Myocyte (in vitro differentiated cells): ENCODE results near the gene RGSL1. TPM values are rescaled to one million over a fixed set of nuclear protein-coding genes. Genes with fewer than 3 reads are reported as not detected.
"Not testable (repeated sequence)": the region's sequence is repeated elsewhere in the genome, so short reads cannot be mapped to it uniquely, and the experiment has no call there.

ENCODE experiments used
- DNase-seq: peaks from one replicate; pipeline ENCODE4 v3.0.0-alpha.2; 2012; ENCODE audit warnings: low read depth
- total RNA-seq: library from RNA; depleted of rRNA; stranded (reverse); fragments of >200 nt; gene quantifications from 2 replicates; pipeline ENCODE4 v1.2.3, GENCODE V29; 2014

RGSL1 gene
- total RNA-seq, 1 donor from 2014 or later, result not detected

DNA sequence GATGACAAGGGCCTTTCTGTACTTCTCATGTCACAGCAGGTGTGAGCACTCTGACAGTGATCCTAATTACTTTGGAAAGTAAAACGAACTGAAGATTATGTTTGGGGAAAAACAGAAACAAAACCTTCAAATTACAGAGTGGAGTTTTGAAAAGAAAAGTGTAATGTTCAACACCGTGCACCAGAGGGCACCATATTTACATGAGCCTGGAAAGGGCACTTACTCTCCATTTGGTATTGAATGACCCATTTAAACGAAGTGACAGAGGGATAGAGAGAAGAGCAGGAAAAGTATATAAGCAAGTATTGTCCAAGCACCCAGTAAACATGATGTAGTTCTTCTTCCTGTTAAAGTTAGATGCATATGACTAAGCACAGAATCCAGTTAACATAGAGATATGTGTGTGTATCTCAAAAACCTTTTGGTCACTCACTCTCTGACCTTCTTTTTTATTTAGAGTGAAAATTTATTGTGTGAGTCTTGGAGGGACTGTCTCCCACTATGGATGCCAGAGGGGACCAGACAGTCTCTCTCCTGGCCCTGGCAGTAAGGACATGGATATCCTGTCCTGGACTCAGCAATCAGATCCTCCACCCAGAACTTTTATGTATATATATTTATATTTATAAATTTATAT, 3.8 kb upstream of the RGSL1 start:
- peak; percentile 76 for DNase-seq

DNA sequence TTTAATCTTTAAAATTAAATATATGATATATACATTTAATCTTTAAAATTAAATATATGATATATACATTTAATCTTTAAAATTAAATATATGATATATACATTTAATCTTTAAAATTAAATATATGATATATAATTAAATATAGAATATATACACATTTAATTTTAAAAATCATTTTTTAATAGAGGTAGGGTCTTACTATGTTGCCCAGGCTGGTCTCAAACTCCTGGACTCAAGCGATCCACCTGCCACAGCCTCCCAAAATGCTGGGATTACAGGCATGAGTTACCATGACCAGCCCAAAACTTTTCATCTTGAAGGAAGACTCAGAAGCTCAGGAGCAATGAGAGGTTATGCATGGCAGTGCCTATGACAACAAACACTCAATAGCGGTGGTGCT, 2.8 kb upstream of the RGSL1 start:
- not testable (repeated sequence) for DNase-seq

DNA sequence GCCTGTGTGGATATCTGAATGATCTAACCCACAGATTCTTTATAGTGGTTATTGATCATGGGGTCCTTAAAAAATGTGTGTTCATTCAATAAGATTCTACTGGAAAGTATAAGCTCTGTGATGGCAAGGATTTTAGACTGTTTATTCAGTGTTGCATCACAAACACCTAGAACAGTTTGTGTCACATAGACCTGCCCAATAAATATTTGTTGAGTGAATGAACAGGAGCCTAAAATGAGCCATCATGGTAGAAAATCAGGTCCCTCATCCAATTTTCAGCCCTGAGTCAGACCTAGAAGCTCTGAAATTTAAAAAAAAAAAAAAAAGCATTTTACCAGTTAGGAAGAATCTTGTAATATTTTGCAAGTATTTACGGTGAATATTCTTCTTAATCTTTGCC, 2.3 kb upstream of the RGSL1 start:
- DNase-seq, result no peak

DNA sequence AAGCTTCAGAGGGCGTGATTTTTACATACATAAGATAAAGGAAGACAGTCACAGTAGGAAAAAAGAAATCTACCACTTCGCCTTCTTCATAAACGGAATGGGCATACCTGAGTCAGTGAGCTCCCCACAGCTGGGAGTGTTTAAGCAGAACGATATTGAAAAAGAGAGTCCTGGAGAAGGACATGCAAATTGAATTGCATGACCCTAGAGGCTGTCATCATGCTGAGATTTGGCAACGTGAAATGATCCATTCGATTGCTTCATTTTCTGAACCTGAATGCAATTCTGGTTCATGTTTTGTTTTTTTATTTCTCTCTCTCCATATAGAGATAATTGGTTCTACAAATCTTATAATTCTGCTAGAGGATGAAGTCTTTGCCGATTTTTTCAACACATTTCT, 3.7 kb downstream of the RGSL1 start:
- no peak for DNase-seq

DNA sequence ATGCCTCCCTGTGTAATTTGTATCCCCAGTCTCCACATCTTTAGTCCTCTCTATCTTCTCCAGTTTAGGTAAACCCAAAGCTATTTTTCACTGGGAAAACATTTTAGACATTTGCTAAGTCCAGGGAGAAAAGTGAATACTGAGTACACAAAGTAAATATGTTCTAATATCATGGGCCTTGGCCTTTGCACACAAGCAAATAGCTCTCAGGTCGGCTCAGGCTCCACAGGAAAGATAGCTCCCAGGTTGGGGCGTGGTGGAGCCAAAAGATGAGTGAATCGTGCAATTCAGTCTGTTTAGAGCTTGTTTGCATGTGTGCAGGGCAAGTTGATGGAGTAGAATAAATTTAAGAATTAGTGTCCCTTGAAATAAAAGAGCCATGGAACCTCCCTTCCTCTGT, 7.9 kb downstream of the RGSL1 start:
- DNase-seq, result no peak

DNA sequence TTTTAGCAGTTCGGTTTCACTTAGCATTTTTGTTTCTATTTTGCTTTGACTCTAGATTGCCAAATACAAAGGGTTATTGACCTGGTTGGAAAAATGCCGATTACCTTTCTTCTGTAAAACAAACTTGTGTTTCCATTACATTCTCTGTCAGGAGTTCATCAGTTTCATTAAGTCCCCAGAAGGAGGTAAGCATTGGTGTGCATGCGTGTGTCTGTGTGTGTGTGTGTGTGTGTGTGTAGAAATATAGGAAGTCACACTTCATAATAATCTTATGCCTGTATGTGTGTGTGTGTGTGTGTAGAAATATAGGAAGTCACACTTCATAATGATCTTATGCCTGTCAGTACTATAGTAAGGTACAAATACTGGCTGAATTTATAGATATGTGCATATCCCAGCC, 10.0 kb downstream of the RGSL1 start:
- DNase-seq, result no peak

DNA sequence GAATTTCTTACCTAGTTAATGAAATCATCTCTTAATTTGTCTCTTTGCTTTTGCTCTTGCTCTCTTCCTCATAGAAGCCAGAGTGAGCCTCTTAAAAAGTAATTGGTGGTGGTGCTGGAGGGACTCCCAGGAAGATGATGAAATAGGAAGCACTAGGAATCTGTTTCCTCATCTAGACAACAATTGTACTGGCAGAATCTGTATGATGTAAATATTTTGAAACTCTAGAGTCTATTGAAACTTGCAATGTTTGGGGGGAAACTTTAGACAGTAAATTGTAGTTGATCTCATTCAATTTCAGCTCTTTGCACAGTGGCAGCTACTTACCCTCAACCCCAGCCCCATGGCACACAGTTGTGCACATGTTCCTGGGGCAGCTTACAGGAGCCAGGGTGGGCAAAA, 10.6 kb downstream of the RGSL1 start:
- no peak for DNase-seq

DNA sequence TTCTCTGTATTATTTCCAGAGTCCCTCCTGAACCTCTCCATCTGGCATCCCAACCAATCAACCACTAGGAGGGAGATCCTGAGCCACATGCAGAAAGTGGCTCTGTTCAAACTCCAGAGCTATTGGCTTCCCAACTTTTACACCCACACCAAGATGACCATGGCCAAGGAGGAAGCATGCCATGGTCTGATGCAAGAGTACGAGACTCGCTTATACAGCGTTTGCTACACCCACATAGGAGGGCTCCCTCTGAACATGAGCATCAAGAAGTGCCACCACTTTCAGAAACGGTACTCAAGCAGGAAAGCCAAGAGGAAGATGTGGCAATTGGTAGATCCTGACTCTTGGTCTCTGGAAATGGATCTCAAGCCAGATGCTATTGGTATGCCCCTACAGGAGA, 23.6 kb downstream of the RGSL1 start:
- no peak for DNase-seq

DNA sequence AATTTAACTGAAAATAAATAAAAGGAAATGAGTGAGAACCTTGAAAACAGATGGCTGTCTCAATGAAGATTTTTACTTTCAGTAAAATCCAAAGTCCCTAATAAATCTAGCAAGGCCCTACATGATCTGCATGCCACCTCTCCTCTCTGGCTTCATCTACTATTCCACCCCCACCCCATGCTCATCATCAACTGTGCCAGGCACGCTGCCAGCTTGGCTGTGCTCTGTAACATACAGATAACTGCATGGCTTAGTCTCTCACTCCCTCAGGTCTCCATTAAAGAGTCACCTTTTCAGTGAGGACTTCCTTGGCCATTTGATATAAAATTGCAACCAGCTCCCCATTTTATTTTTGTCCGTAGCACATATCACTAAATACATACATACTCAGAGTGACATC, 26.7 kb downstream of the RGSL1 start:
- no peak for DNase-seq

DNA sequence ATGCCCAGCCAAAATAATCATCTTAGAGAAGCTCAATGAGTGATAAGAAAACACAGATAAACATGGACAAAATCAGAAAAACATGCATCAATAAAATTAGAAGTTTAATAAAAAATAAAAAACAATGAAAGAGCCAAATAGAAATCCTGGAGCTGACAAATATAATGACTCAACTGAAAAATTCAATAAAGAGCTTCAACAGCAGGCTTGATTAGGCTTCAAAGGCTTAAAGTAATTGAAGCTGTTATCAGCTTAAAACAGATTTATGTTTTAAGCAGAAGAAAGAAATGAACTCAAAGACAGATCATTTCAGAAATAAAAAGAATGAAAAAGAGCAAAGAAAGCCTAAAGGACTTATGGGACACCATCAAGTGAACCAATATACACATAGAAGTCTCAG, 28.3 kb downstream of the RGSL1 start:
- DNase-seq, result no peak

DNA sequence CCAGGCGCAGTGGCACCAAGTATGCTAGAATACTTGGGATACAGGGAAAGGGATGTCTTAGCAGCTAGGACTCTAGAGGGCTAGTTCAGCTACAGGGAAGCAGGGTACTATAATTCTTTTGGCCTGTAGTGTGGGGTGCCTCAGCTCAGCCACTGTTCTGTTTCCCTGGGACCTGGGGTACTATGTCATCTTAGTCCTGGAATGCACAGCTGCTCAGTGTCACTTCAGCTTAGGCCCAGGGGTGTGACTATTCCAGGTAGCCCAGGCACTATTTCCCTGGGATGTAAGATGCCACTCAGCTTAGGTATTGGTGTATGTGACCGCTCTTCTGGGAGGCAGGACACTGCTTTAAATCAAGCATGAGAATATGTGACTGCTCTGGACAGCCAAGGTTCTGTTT, 34.1 kb downstream of the RGSL1 start:
- DNase-seq, result peak; percentile 1

DNA sequence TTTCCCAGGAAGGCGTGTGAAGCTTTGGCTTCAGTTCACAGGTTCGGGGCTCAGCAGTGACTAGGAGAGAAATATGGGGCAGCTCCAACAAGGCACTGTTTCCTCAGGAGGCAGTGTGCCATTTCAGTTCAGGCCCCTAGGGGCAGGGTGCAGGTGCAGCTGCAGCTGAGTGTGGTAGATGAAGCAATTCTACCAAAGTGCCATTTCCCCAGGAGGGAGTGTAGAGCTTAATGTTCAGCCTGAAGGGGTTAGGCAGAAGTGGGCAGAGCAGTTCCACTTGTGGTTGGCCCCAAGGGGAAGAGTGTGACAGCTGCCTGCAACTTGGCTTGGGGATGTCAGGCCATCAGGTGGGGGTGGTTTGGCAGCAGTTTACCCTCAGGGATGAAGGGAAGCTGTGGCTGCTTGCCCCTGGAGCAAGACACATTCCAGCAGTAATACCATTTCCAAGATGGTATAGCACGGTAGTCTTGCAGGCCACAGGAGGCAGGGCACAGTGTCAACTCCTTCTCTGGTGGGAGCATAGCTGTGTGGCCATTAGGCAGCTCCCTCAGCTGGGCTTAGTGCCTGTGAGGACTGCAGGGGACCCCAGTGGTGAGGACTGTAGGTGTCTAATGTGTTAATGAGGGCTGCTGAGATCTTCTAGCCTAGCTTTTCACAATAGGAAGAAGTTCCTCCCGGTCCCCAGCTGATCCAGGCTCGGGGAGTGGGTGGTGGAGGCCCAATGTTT, 34.7 kb downstream of the RGSL1 start:
- peak; percentile 87 for DNase-seq

DNA sequence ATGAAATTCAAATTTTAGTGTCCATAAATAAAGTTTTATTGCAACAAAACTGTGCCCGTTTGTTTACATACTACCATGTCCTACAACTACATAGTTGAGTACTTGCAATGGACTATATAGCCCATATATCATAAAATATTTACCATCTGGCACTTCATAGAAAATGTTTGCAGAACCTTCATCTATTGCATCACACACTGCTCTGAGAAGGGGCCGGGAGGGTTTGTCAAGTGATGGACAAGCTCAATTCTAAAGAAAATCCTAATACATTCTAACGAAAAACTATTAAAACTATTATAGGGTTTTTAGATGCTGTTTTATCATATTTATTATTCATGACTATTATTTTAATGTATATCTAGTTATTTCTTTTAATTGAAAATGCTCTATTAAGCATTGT, 35.9 kb downstream of the RGSL1 start:
- DNase-seq, result no peak

DNA sequence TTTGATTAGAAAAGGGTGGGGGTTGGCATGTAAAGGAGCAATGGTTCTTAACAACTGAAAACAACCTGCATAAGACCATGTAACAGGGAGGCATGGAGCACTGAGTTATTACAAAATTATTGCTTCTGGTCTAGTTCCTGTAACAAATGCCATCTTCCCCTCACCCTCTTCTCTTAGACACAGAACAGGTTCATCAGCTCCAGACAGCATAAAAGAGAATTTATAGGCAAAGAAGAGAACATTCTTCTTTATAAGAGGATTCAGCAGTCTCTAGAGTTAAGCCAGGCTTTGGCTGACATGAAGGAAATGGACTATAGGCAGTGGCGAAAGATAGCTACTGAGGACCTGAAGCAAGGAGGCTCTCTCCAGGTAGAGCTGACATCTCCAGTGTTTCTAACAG, 38.9 kb downstream of the RGSL1 start:
- no peak for DNase-seq

DNA sequence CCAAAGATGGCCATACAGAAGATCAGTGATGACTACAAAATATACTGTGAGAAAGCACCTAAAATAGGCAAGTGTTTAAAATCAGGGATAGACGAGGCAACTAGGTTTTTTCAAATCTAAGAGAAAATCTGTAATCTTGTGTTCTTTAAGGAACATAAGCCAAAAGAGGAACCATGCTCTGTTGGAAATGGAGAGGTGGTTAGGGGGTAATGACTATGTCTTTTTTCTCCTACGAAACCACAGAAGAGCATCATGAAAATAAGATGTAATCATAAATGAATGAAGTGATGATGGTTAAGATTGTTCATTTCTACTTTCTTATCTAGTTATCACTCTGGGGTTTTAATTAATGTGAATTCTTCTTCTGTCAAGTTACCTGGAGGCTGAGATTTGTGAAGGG, 43.1 kb downstream of the RGSL1 start:
- DNase-seq, result no peak

DNA sequence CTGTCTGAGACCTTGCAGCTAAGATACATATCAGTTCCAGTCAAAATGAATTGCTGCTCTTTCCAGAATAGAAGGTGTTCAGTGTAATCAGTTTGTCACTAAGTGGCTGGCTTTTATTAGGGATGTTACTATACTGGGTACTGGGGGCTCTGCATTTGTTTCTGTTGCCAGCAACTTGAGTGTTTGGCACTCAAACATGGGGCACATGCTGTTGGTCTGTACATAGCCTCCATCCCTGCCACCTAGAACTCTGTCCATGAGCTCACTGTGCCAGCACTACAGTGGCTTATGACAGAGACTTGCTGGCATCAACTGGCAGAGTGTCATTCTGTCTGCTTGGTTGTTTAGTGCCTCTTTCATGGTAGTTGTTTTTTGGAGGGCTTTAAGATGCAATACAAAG, 45.1 kb downstream of the RGSL1 start:
- no peak for DNase-seq

DNA sequence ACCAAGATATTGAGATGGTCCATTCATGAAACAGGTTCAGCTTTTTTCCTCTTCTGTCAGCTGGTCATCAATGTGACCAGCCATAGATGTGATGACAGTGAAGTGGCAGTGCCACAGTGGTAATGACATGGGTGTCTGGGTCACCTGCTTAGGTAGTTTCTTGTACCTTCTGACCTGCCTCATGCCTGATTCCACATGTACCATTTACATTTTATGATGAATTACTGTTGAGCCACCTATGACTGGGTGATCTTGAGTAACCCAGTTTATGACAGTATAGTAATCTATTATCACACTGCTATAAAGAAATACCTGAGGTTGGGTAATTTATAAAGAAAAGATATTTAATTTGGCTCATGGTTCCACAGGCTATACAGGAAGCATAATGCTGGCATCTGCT, 45.7 kb downstream of the RGSL1 start:
- no peak for DNase-seq

DNA sequence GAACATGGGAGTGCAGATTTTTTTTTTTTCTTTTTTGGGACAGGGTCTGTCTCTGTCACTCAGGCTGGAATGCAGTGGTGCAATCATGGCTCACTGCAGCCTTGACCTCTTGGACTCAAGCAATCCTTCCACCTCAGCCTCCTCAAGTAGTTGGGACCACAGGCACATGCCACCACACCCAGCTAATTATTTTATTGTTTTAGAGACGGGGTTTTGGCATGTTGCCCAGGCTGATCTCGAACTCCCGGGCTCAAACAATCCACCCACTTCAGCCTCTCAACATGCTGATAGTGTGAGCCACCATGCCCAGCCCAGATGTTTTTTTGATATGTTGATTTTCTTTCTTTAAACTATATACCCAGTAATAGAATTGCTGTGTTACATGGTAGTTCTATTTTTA, 57.7 kb downstream of the RGSL1 start:
- DNase-seq, result peak; percentile 22

DNA sequence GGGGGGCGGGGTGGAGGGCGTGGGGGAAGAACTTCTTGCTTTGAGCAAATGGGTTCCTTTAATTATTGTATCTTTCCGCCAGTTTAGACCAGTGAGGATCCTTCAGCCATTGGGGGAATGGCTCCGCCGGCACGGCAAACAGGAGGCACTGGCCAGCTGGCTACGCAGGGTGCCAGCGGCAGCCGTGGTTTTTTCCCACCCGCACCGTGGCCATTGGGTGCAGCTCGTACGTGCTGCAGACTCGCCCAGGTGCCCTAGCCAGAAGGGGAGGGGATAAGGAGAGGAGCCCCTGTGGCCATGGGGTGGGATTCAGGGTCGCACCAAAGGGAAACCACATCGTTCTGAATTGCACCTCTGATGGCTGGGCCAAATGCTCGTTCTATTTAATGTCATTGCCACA, 65.6 kb downstream of the RGSL1 start:
- no peak for DNase-seq

DNA sequence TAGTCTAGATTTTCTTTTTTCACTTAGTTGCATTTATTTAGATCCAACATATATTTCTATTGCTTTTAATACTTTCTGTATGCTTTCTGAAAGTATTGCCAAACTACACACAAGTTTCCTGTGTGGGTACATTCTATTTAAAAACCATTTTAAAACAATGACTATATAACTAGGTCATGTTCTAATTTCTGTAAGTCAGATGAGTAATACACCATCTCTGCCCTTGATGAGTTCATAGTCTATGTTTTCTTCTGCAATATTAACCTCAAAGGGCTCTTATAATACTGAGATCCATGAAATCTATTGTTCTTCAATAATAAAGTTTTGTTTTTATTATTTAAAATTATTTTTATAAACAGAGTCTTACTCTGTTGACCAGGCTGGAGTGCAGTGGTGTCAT, 70.8 kb downstream of the RGSL1 start:
- DNase-seq, result peak; percentile 50

DNA sequence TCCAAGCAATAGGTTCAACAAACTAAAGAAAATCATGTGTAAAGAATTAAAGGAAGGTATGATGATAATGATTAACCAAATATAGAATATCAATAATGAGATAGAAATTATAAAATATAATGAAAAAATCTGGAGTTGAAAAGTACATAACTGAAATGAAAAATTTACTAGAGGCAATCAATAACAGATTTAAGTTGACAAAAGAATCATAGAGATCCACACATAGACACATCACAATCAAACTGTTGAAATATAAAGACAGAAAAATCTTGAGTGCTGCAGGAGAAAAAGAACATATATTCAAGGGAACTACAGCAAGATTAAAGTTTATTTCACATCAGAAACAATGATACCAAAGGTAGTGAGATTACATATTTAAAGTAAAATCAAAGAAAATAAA, 75.4 kb downstream of the RGSL1 start:
- no peak for DNase-seq

DNA sequence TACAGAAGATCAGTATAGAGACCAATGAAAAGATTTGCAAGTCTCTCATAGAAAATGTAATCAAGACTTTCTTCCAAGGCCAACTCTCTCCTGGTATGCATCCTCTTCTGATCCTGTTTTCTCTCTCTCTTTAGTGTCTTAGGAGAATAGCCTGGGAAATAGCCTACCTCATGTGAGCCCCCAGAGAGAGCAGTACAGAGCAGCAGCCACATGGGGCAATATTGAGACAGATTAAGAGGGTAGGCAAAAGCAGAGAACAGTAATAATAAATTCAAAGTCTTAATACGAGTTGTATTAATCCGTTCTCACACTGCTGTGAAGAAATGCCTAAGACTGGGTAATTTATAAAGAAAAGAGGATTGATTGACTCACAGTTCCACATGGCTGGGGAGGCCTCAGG, 77.7 kb downstream of the RGSL1 start:
- no peak for DNase-seq

DNA sequence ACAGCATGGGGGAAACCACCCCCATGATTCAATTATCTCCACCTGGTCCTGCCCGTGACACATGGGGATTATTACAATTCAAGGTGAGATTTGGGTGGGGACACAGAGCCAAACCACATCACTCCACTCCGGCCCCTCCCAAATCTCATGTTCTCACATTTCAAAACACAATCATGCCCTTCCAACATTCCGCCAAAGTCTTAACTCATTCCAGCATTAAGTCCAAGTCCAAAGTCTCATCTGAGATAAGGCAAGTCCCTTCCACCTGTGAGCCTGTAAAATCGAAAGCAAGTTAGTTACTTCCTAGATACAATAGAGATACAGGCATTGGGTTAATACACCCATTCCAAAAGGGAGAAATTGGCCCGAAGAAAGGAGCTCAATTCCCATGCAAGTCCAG, 78.3 kb downstream of the RGSL1 start:
- DNase-seq, result not testable (repeated sequence)
